SH-SY5Y (cell line): ENCODE data around the gene ANXA9.

ENCODE experiments used
- GATA2 ChIP-seq: IDR thresholded peaks from 2 replicates; pipeline ENCODE4 v1.6.1; 2011; ENCODE audit warnings: mild to moderate bottlenecking, low read depth, low read length
- GATA3 ChIP-seq: IDR thresholded peaks from 2 replicates; pipeline ENCODE4 v1.6.1; 2011; ENCODE audit warnings: low read depth, mild to moderate bottlenecking, low read length, moderate library complexity

Gene ANXA9

GRCh38 chr1:150981805-150982712 lies at the start of gene ANXA9:
Gene ANXA9, plus strand, starts transcription at chr1:150982292. Its CDS starts 814 bp downstream, at chr1:150983106.
- TF ChIP-seq GATA3 (no peak), GATA2 (no peak)

- TF ChIP-seq GATA2 (no peak), GATA3 (no peak)
Observed at GRCh38 chr1:150944856-150945255, 37.2 kb upstream of the ANXA9 start.

DNA sequence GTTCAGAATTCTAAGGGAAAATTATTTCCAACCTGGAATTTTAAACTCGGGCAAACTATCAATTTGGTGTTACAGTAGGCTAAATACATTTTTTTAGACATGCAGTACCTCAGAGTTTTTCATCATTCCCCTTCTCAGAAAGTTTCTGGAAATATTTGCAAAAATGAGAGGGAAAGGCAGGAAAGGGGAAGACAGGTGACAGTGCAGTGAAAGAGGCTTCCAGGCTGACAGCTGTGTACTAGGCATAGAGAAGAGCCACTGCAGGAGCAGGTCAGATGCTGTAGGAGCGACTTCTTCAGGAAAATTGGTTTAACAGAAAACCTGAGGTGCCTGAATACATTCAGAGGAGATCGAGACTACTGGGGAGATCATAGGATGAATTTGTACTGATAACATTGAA lies 27.4 kb upstream of the ANXA9 start:
- no peak for TF ChIP-seq GATA2
- no peak for TF ChIP-seq GATA3

- no peak for TF ChIP-seq GATA3
- no peak for TF ChIP-seq GATA2
Observed at GRCh38 chr1:150955280-150955679, 26.8 kb upstream of the ANXA9 start.

DNA sequence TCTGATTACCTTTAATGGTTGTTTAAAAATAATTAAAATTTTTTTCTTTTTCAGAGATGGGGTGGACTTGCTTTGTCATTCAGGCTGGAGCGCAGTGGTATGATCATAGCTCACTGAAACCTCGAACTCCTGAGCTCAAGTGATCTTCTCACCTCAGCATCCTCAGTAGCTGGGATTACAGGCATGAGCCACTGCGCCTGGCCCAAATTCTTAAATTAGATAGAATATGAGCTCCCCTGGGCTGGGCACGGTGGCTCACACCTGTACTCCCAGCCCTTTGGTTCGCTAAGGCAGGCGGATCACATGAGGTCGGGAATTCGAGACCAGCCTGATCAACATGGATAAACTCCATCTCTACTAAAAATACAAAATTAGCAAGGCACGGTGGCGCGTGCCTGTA lies 24.4 kb upstream of the ANXA9 start:
- no peak for TF ChIP-seq GATA2
- no peak for TF ChIP-seq GATA3

GRCh38 chr1:150960646-150961045 lies 21.4 kb upstream of the ANXA9 start:
- no peak for TF ChIP-seq GATA3
- TF ChIP-seq GATA2 = no peak

DNA sequence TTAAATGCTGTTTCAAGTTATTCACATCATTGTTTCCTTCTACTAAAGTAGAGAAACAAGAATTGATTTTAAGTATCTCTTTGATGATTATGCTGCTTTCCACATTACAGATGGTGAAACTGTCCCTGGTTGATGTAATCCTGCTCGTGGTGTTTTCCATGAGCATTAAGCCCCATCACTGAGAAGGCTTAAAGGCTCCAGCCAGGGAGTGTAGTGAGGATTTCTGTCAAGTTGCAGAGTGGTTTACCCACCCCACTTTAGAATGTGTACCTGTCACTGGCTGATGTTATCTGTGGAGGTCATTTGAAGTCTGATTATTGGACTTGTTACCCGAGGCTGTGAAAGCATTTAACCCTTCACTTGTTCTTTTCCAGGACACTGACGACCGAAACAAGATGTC lies 20.3 kb upstream of the ANXA9 start:
- TF ChIP-seq GATA3 = no peak
- TF ChIP-seq GATA2 = no peak

- no peak for TF ChIP-seq GATA2
- no peak for TF ChIP-seq GATA3
Observed at GRCh38 chr1:150963321-150964163, 18.6 kb upstream of the ANXA9 start.

DNA sequence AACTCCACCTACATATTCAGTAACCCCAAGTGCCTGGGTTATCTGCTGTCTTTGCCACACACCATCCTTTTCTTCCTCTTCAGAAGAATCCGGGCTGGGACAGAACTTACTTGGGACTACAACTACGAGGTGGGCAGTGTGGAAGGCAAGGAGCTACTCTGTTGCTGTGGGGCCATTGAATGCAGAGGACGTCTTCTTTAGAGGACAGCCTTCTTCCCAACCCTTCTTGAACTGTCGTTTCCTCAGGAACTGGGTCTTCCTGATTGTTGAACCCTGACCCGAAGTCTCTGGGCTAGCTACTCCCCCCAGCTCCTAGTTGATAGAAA lies 18.0 kb upstream of the ANXA9 start:
- TF ChIP-seq GATA3 (no peak), GATA2 (no peak)

- no peak for TF ChIP-seq GATA2
- TF ChIP-seq GATA3 = no peak
Observed at GRCh38 chr1:150965605-150966004, 16.5 kb upstream of the ANXA9 start.

- TF ChIP-seq GATA2 (no peak), GATA3 (no peak)
Observed at GRCh38 chr1:150966011-150966410, 16.1 kb upstream of the ANXA9 start.

GRCh38 chr1:150967936-150968335 lies 14.2 kb upstream of the ANXA9 start:
- TF ChIP-seq GATA3 (no peak), GATA2 (no peak)

DNA sequence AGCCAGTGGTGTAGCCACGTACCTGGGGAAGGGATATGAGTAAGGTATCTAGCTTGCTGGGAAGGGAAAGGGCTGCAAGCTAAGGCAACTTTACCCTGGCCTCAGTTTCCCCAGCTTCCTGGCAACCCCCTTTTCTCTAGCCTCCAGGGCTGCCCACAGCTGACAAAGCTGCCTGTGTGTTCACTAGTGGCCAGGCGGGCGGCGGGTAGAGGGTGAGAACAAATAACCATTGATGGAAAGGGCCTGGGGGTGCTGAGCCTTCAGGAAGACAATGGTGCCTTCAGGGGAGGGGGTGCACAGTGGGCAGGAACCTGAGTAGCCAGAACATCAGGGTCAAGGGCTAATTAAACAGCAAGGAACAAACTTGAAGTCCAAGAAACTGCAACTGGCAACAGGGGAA lies 13.6 kb upstream of the ANXA9 start:
- TF ChIP-seq GATA3 = no peak

- no peak for TF ChIP-seq GATA3
- no peak for TF ChIP-seq GATA2
Observed at GRCh38 chr1:150969626-150970025, 12.5 kb upstream of the ANXA9 start.

- no peak for TF ChIP-seq GATA2
- no peak for TF ChIP-seq GATA3
Observed at GRCh38 chr1:150970808-150971582, 11.1 kb upstream of the ANXA9 start.
